ENCODE measurements around the gene RCVRN.

DNA sequence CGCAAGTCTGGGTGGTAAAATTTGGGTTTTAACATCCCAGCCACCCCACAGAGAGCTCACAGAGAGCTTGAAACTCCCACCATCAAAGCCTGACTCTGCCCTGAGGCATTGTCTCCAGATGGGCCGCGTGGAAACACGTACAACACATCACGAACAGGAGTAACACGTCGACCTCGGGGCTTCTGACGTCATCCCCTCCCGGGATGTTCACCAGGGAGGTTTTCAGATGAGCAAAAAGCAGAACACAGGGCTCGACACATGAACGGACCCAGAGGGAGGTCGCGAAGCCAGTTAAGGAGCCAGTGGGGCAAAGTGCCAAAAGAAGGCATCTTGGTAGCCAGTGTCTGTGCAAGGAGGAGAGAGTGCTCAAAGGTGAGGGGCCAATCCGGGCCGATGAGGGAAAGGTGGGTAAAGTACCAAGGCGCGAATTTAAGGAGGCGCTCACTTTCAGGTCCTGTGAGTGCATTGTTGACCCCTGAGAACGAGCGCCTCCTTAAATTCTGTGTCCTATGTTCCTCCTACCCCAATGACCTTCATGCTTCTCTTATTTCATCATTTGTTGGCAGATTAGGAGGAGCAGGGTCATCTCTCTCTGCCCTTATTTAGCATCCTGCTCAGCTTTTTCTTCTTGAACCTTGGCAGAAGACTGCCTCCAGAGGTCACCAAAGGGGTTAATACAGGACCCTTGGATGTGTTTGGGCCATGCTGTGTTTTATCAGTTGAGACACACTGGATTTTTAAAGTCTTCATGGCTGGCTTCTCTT, 5.6 kb downstream of the RCVRN start:
- TF ChIP-seq, protein P1, sequence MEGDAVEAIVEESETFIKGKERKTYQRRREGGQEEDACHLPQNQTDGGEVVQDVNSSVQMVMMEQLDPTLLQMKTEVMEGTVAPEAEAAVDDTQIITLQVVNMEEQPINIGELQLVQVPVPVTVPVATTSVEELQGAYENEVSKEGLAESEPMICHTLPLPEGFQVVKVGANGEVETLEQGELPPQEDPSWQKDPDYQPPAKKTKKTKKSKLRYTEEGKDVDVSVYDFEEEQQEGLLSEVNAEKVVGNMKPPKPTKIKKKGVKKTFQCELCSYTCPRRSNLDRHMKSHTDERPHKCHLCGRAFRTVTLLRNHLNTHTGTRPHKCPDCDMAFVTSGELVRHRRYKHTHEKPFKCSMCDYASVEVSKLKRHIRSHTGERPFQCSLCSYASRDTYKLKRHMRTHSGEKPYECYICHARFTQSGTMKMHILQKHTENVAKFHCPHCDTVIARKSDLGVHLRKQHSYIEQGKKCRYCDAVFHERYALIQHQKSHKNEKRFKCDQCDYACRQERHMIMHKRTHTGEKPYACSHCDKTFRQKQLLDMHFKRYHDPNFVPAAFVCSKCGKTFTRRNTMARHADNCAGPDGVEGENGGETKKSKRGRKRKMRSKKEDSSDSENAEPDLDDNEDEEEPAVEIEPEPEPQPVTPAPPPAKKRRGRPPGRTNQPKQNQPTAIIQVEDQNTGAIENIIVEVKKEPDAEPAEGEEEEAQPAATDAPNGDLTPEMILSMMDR (IDR thresholded peaks at IDR 0.05) = no peak
- TF ChIP-seq POLR2A (IDR thresholded peaks at IDR 0.05) = no peak

Data from lower leg skin (tissue), 3 donors.